ENCODE measurements around the gene CDH4.

DNA sequence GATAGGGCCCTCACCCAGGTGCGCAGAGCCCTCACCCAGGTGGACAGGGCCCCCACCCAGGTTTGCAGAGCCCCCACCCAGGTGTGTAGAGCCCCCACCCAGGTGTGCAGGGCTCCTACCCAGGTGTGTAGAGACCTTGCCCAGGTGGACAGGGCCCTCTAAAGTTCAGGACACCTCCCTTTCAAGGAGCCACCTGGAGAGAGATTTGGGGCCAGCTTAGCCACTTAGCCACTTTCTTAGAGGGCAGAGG, 533.4 kb downstream of the CDH4 start:
- TF ChIP-seq, protein P1, sequence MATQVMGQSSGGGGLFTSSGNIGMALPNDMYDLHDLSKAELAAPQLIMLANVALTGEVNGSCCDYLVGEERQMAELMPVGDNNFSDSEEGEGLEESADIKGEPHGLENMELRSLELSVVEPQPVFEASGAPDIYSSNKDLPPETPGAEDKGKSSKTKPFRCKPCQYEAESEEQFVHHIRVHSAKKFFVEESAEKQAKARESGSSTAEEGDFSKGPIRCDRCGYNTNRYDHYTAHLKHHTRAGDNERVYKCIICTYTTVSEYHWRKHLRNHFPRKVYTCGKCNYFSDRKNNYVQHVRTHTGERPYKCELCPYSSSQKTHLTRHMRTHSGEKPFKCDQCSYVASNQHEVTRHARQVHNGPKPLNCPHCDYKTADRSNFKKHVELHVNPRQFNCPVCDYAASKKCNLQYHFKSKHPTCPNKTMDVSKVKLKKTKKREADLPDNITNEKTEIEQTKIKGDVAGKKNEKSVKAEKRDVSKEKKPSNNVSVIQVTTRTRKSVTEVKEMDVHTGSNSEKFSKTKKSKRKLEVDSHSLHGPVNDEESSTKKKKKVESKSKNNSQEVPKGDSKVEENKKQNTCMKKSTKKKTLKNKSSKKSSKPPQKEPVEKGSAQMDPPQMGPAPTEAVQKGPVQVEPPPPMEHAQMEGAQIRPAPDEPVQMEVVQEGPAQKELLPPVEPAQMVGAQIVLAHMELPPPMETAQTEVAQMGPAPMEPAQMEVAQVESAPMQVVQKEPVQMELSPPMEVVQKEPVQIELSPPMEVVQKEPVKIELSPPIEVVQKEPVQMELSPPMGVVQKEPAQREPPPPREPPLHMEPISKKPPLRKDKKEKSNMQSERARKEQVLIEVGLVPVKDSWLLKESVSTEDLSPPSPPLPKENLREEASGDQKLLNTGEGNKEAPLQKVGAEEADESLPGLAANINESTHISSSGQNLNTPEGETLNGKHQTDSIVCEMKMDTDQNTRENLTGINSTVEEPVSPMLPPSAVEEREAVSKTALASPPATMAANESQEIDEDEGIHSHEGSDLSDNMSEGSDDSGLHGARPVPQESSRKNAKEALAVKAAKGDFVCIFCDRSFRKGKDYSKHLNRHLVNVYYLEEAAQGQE (IDR thresholded peaks at IDR 0.05; ENCODE audit: insufficient replicate concordance, low read depth) = no peak
- TF ChIP-seq CTCF (IDR thresholded peaks at IDR 0.05; ENCODE audit: insufficient read depth, low read length) (no peak), SPI1 (IDR thresholded peaks at IDR 0.05; ENCODE audit: borderline replicate concordance, low read depth) (no peak), POLR2AphosphoS5 (IDR thresholded peaks at IDR 0.05; ENCODE audit: low read depth) (no peak)
